HepG2 (cell line): ENCODE measurements around the gene CTDNEP1. TPM values are rescaled to one million over a fixed set of nuclear protein-coding genes. Genes with fewer than 3 reads are reported as not detected.

Experiments
- AKAP8 ChIP-seq: sonication (generic); formaldehyde crosslinking; IDR thresholded peaks from 2 replicates; pipeline ENCODE4 v1.5.1; 2020; ENCODE audit warnings: mild to moderate bottlenecking, missing genetic modification reagents
- ARNT2 ChIP-seq: sonication (generic); formaldehyde crosslinking; IDR thresholded peaks from 2 replicates; pipeline ENCODE4 v1.8.0; 2022; ENCODE audit warnings: mild to moderate bottlenecking, low read depth, missing genetic modification reagents, moderate library complexity
- FOSL1 ChIP-seq: sonication (generic); formaldehyde crosslinking; IDR thresholded peaks from 2 replicates; pipeline ENCODE4 v1.9.0; 2021; ENCODE audit warnings: missing genetic modification reagents, borderline replicate concordance
- KIAA2018 ChIP-seq: sonication (generic); formaldehyde crosslinking; IDR thresholded peaks from 2 replicates; pipeline ENCODE4 v1.5.0; 2020; ENCODE audit warnings: mild to moderate bottlenecking, missing genetic modification reagents, borderline replicate concordance
- MAF1 ChIP-seq: sonication (generic); formaldehyde crosslinking; IDR thresholded peaks from 2 replicates; pipeline ENCODE4 v1.5.0; 2020; ENCODE audit warnings: missing genetic modification reagents, borderline replicate concordance
- MLXIP ChIP-seq: sonication (generic); formaldehyde crosslinking; IDR thresholded peaks from 2 replicates; pipeline ENCODE4 v1.9.0; 2021; ENCODE audit warnings: missing genetic modification reagents, borderline replicate concordance
- MTF2 ChIP-seq: sonication (generic); formaldehyde crosslinking; IDR thresholded peaks from 2 replicates; pipeline ENCODE4 v1.5.0; 2020; ENCODE audit warnings: missing genetic modification reagents, borderline replicate concordance
- ZFP1 ChIP-seq: IDR thresholded peaks from 2 replicates; pipeline ENCODE4 v1.6.1; 2016
- ZNF230 ChIP-seq: sonication (generic); formaldehyde crosslinking; IDR thresholded peaks from 2 replicates; pipeline ENCODE4 v1.4.0; 2020; ENCODE audit warnings: mild to moderate bottlenecking, missing genetic modification reagents
- ZNF576 ChIP-seq: sonication (generic); formaldehyde crosslinking; IDR thresholded peaks from 2 replicates; pipeline ENCODE4 v1.4.0; 2020; ENCODE audit warnings: mild to moderate bottlenecking, missing genetic modification reagents
- ZNF7 ChIP-seq: IDR thresholded peaks from 2 replicates; pipeline ENCODE4 v1.6.1; 2016; ENCODE audit warnings: missing biosample characterization, missing genetic modification reagents
- polyA plus RNA-seq, 8 experiments: library from polyadenylated mRNA; depleted of rRNA in 3 of 8; stranded (reverse) in 7 of 8; unstranded in 1 of 8; fragments of >200 nt; fragmentation: Illumina TruSeq in 4 of 8; extraction: Trizol in 4 of 8; gene quantifications; 2 replicates each; pipeline versions ENCODE4 v1.2.1 to v1.2.3, GENCODE V29; 2011 to 2016; ENCODE audit warnings: low read depth in 4 of 8, missing spikeins in 1 of 8, mixed read lengths in 1 of 8; ENCODE audit not compliant: insufficient read depth in 1 of 8
- total RNA-seq, 5 experiments: library from RNA; depleted of rRNA; stranded (reverse); fragments of >200 nt; fragmentation: Illumina TruSeq; extraction: Trizol; gene quantifications; 2 replicates each; pipeline ENCODE4 v1.2.3, GENCODE V29; 2016; ENCODE audit warnings: low read depth in 1 of 5
- TF ChIP-seq, protein P1 (sequence below): sonication (generic); formaldehyde crosslinking; IDR thresholded peaks from 2 replicates; pipeline ENCODE4 v1.5.0; 2020; ENCODE audit warnings: mild to moderate bottlenecking, missing genetic modification reagents
- TF ChIP-seq, protein P2 (sequence below): sonication (generic); formaldehyde crosslinking; IDR thresholded peaks from 2 replicates; pipeline ENCODE4 v1.8.1; 2023; ENCODE audit warnings: mild to moderate bottlenecking, missing genetic modification reagents

The CTDNEP1 gene
- total and polyA plus RNA-seq, 2 of the 13 experiments (the other 11 are each of a cell fraction or from before 2014, with no cell fraction given), result 19.8 to 118 TPM

- TF ChIP-seq KIAA2018 (CRISPR knock-in tag), result 0 out of 2 replicates have a peak, but pooled peaks have one; percentile 24
- TF ChIP-seq, protein P1, sequence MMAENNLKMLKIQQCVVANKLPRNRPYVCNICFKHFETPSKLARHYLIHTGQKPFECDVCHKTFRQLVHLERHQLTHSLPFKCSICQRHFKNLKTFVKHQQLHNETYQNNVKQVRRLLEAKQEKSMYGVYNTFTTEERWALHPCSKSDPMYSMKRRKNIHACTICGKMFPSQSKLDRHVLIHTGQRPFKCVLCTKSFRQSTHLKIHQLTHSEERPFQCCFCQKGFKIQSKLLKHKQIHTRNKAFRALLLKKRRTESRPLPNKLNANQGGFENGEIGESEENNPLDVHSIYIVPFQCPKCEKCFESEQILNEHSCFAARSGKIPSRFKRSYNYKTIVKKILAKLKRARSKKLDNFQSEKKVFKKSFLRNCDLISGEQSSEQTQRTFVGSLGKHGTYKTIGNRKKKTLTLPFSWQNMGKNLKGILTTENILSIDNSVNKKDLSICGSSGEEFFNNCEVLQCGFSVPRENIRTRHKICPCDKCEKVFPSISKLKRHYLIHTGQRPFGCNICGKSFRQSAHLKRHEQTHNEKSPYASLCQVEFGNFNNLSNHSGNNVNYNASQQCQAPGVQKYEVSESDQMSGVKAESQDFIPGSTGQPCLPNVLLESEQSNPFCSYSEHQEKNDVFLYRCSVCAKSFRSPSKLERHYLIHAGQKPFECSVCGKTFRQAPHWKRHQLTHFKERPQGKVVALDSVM (CRISPR knock-in tag), result no peak
- TF ChIP-seq ZNF230 (CRISPR knock-in tag), result peak; percentile 92
- no peak; the same call in 1 of the 2 replicates for TF ChIP-seq AKAP8
- TF ChIP-seq ARNT2, result peak; percentile 73; the same call in 1 of the 2 replicates
- TF ChIP-seq MTF2 (CRISPR knock-in tag), result no peak
- TF ChIP-seq, protein P2, sequence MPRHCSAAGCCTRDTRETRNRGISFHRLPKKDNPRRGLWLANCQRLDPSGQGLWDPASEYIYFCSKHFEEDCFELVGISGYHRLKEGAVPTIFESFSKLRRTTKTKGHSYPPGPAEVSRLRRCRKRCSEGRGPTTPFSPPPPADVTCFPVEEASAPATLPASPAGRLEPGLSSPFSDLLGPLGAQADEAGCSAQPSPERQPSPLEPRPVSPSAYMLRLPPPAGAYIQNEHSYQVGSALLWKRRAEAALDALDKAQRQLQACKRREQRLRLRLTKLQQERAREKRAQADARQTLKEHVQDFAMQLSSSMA (CRISPR knock-in tag), result no peak
- TF ChIP-seq MAF1 (CRISPR knock-in tag), result peak; percentile 13; the same call in 1 of the 2 replicates
- TF ChIP-seq MLXIP (CRISPR knock-in tag), result no peak
- TF ChIP-seq FOSL1, result no peak; the same call in 1 of the 2 replicates
- TF ChIP-seq ZFP1, result peak; percentile 64; the same call in 1 of the 2 replicates
- TF ChIP-seq ZNF7 (CRISPR knock-in tag), result no peak
- TF ChIP-seq ZNF576 (CRISPR knock-in tag), result peak; percentile 47; the same call in 1 of the 2 replicates
Observed at GRCh38 chr17:7252176-7253043, 876 bp upstream of the CTDNEP1 start, which contains the start of gene ELP5 (continued).
